ENCODE data around the gene SNX30.

DNA sequence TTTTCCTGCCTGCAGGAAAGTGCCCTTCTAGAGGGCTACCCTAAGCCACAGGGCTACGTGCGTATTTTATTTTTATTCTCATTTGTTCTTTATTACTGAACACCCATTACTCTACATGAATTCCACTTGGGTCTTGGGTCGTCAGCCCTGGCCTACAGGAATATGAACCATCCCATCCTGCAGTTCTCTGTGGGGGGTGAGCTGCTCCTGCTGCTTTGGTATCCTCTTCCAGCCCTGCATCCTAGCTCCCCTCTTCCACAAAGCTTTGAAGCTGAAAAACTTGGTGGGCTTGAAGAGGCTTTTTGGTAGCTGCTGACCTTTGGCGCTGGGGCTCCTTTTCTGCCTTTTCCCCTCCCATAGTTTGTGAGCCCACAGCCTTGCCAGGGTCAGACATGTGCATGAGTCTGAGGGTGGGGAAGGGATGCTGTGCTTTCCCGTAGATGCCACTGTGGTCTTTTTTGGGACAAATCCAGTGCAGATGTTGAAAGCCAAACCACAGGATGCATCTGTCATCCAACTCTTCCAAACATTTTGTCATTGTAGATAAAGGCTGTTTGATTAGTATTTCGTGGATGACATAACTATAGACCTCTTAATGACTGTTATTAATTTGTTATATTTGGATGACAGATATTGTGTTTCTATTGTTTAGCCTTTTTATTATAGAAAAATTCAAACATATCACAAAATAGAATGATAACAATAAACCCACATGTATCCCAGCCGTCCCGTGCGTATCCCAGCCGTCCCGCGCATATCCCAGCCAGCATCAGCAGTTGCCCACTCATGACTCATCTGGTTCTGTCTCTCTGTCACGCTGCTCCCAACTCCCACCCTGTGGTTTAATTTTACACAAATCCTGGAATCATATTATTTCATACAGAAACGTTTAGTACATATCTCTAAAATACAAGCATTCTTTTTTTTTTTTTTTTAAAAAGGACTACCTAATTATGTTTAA lies 96.2 kb downstream of the SNX30 start:
- TF ChIP-seq, protein P1, sequence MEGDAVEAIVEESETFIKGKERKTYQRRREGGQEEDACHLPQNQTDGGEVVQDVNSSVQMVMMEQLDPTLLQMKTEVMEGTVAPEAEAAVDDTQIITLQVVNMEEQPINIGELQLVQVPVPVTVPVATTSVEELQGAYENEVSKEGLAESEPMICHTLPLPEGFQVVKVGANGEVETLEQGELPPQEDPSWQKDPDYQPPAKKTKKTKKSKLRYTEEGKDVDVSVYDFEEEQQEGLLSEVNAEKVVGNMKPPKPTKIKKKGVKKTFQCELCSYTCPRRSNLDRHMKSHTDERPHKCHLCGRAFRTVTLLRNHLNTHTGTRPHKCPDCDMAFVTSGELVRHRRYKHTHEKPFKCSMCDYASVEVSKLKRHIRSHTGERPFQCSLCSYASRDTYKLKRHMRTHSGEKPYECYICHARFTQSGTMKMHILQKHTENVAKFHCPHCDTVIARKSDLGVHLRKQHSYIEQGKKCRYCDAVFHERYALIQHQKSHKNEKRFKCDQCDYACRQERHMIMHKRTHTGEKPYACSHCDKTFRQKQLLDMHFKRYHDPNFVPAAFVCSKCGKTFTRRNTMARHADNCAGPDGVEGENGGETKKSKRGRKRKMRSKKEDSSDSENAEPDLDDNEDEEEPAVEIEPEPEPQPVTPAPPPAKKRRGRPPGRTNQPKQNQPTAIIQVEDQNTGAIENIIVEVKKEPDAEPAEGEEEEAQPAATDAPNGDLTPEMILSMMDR (IDR thresholded peaks at IDR 0.05) = no peak
- TF ChIP-seq, protein P2, sequence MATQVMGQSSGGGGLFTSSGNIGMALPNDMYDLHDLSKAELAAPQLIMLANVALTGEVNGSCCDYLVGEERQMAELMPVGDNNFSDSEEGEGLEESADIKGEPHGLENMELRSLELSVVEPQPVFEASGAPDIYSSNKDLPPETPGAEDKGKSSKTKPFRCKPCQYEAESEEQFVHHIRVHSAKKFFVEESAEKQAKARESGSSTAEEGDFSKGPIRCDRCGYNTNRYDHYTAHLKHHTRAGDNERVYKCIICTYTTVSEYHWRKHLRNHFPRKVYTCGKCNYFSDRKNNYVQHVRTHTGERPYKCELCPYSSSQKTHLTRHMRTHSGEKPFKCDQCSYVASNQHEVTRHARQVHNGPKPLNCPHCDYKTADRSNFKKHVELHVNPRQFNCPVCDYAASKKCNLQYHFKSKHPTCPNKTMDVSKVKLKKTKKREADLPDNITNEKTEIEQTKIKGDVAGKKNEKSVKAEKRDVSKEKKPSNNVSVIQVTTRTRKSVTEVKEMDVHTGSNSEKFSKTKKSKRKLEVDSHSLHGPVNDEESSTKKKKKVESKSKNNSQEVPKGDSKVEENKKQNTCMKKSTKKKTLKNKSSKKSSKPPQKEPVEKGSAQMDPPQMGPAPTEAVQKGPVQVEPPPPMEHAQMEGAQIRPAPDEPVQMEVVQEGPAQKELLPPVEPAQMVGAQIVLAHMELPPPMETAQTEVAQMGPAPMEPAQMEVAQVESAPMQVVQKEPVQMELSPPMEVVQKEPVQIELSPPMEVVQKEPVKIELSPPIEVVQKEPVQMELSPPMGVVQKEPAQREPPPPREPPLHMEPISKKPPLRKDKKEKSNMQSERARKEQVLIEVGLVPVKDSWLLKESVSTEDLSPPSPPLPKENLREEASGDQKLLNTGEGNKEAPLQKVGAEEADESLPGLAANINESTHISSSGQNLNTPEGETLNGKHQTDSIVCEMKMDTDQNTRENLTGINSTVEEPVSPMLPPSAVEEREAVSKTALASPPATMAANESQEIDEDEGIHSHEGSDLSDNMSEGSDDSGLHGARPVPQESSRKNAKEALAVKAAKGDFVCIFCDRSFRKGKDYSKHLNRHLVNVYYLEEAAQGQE (IDR thresholded peaks at IDR 0.05; ENCODE audit: insufficient read depth in 1 of 2, low read depth in 2 of 2, low read length in 1 of 2) = no peak

All from Panc1 (cell line).